A549 (cell line): Measurements from ENCODE around the gene EIF3L. TPM values are rescaled to one million over a fixed set of nuclear protein-coding genes. Genes with fewer than 3 reads are reported as not detected.

Source experiments
- ATAC-seq, 2 experiments: fragments of 200-7000 bp in 1 of 2; fragments of >200 bp in 1 of 2; cut with Nextera tagmentation in 1 of 2; cut with Tn5 transposase in 1 of 2; 3 replicates each; pipeline versions ENCODE4 v1.8.0 to v1.9.1; 2018 to 2020; ENCODE audit warnings: mild to moderate bottlenecking in 1 of 2, moderate library complexity in 1 of 2
- CTCF ChIA-PET: fragments of 300-600 bp; sonication (Branson Sonifier 250); formaldehyde crosslinking; extraction: SDS; loops from one replicate; lab custom pipeline; 2021; ENCODE audit warnings: antibody characterized with exemption, inconsistent platforms; lab: Yijun Ruan, JAX
- POLR2A ChIA-PET: fragments of 350-600 bp; formaldehyde crosslinking; extraction: SDS; loops from one replicate; lab custom pipeline; 2021; ENCODE audit warnings: antibody characterized with exemption, inconsistent platforms; lab: Yijun Ruan, JAX
- DNase-seq, 2 experiments: peaks; one replicate each; pipeline versions ENCODE4 v3.0.0 to v3.0.0-alpha.2; 2011 to 2016; ENCODE audit warnings: low read depth in 1 of 2, low spot score in 1 of 2
- FAIRE-seq: peaks from 2 replicates; lab custom pipeline; 2011; peaks lifted over from hg19 to GRCh38; lab: Jason Lieb, UNC
- H3K27ac ChIP-seq, 2 experiments: fragments of >200 bp; sonication (Bioruptor Twin); formaldehyde crosslinking; 3 replicates each; pipeline ENCODE4 v1.5.1; 2016 to 2017
- H3K4me1 ChIP-seq: fragments of >200 bp; sonication (Bioruptor Twin); formaldehyde crosslinking; 3 replicates; pipeline ENCODE4 v1.6.1; 2016
- H3K4me2 ChIP-seq: fragments of >200 bp; sonication (Bioruptor Twin); formaldehyde crosslinking; 3 replicates; pipeline ENCODE4 v1.6.1; 2016
- H3K4me3 ChIP-seq: fragments of >200 bp; sonication (Bioruptor Twin); formaldehyde crosslinking; 3 replicates; pipeline ENCODE4 v1.5.1; 2016
- H3K9me3 ChIP-seq: fragments of >200 bp; sonication (Bioruptor Twin); formaldehyde crosslinking; 3 replicates; pipeline ENCODE4 v1.6.1; 2016
- CEBPB ChIP-seq, 2 experiments: fragments of >200 bp in 1 of 2; sonication (Bioruptor Twin) in 1 of 2; formaldehyde crosslinking in 1 of 2; IDR thresholded peaks; 2 replicates each; pipeline ENCODE4 v1.6.1; 2012 to 2016
- EHMT2 ChIP-seq: fragments of 200-600 bp; sonication (generic); IDR thresholded peaks from 2 replicates; pipeline ENCODE4 v1.6.1; 2016; ENCODE audit warnings: antibody characterized with exemption, low read depth, mild to moderate bottlenecking, moderate library complexity
- EP300 ChIP-seq, 2 experiments: fragments of >200 bp; sonication (Bioruptor Twin); formaldehyde crosslinking; IDR thresholded peaks; 2 replicates in 1 of 2; 3 replicates in 1 of 2; pipeline ENCODE4 v1.6.1; 2016 to 2017
- FOSB ChIP-seq: fragments of 250-450 bp; sonication (Bioruptor Pico); IDR thresholded peaks from 2 replicates; pipeline ENCODE4 v1.5.0; 2020; ENCODE audit warnings: mild to moderate bottlenecking, moderate library complexity
- FOSL2 ChIP-seq, 2 experiments: fragments of 450-650 bp in 1 of 2; fragments of >200 bp in 1 of 2; sonication (Bioruptor Twin) in 1 of 2; formaldehyde crosslinking; IDR thresholded peaks; 2 replicates each; pipeline versions ENCODE4 v1.5.0 to v1.6.1; 2016 to 2020; ENCODE audit warnings: mild to moderate bottlenecking in 1 of 2, moderate library complexity in 1 of 2
- HDAC2 ChIP-seq: fragments of 200-600 bp; sonication (generic); IDR thresholded peaks from 2 replicates; pipeline ENCODE4 v1.6.1; 2016
- HEYL ChIP-seq: fragments of 250-450 bp; sonication (Bioruptor Pico); IDR thresholded peaks from 2 replicates; pipeline ENCODE4 v1.8.0; 2021; ENCODE audit warnings: mild to moderate bottlenecking, moderate library complexity
- HOXB5 ChIP-seq: fragments of 250-450 bp; sonication (Bioruptor Pico); IDR thresholded peaks from 2 replicates; pipeline ENCODE4 v1.5.0; 2020; ENCODE audit warnings: mild to moderate bottlenecking, moderate library complexity
- KDM5A ChIP-seq: fragments of 200-600 bp; sonication (generic); IDR thresholded peaks from 2 replicates; pipeline ENCODE4 v1.6.1; 2016; ENCODE audit warnings: antibody characterized with exemption, mild to moderate bottlenecking
- NPAS2 ChIP-seq: fragments of 250-450 bp; sonication (Bioruptor Pico); IDR thresholded peaks from 2 replicates; pipeline ENCODE4 v1.8.0; 2022; ENCODE audit warnings: mild to moderate bottlenecking, moderate library complexity, borderline replicate concordance
- PHF8 ChIP-seq: fragments of 200-600 bp; sonication (generic); IDR thresholded peaks from 2 replicates; pipeline ENCODE4 v1.6.1; 2016; ENCODE audit warnings: low read depth, mild to moderate bottlenecking, antibody characterized with exemption, moderate library complexity, borderline replicate concordance
- POLR2AphosphoS2 ChIP-seq: conservative IDR thresholded peaks from 2 replicates; pipeline ENCODE4 v1.6.1; 2012; ENCODE audit warnings: low read length, improper control_type of control experiment, inconsistent platforms
- RARB ChIP-seq: fragments of 250-450 bp; sonication (Bioruptor Pico); IDR thresholded peaks from 2 replicates; pipeline ENCODE4 v1.8.0; 2021; ENCODE audit warnings: mild to moderate bottlenecking, moderate library complexity
- RFX5 ChIP-seq: fragments of 450-650 bp; IDR thresholded peaks from 2 replicates; pipeline ENCODE4 v1.7.1; 2014; ENCODE audit warnings: antibody characterized with exemption, mild to moderate bottlenecking, moderate library complexity
- RNF2 ChIP-seq: fragments of 200-600 bp; sonication (generic); IDR thresholded peaks from 2 replicates; pipeline ENCODE4 v1.6.1; 2016; ENCODE audit warnings: low read depth, mild to moderate bottlenecking, antibody characterized with exemption, moderate library complexity, borderline replicate concordance
- SMC3 ChIP-seq: fragments of >200 bp; sonication (Bioruptor Twin); formaldehyde crosslinking; IDR thresholded peaks from 3 replicates; pipeline ENCODE4 v1.6.1; 2018; ENCODE audit warnings: inconsistent platforms
- SREBF2 ChIP-seq: fragments of 450-650 bp; IDR thresholded peaks from 2 replicates; pipeline ENCODE4 v1.6.1; 2014; ENCODE audit warnings: mild to moderate bottlenecking, moderate library complexity
- ZFP36 ChIP-seq: fragments of 450-650 bp; IDR thresholded peaks from 2 replicates; pipeline ENCODE4 v1.6.1; 2014; ENCODE audit warnings: borderline replicate concordance; ENCODE audit not compliant: partially characterized antibody
- ZSCAN20 ChIP-seq: fragments of 250-450 bp; sonication (Bioruptor Pico); IDR thresholded peaks from 2 replicates; pipeline ENCODE4 v1.8.0; 2022; ENCODE audit warnings: mild to moderate bottlenecking, moderate library complexity
- WGBS: methylation state at CpG from one replicate; pipeline ENCODE4 v1.1.6; 2017; ENCODE audit errors: missing lambda C conversion rate; 5-methylcytosine and 5-hydroxymethylcytosine counted together
- polyA plus RNA-seq, 4 experiments: library from polyadenylated mRNA; depleted of rRNA in 3 of 4; stranded (reverse); fragments of >200 nt; fragmentation: RNase III in 1 of 4; extraction: RNeasy Plus Mini Kit Qiagen cat#74134 plus additional on column Dnase treatment in 1 of 4; gene quantifications; 2 replicates in 3 of 4; 3 replicates in 1 of 4; pipeline ENCODE4 v1.2.3, GENCODE V29; 2011 to 2017
- TF ChIP-seq, protein P1 (sequence below): fragments of 450-650 bp; IDR thresholded peaks from 2 replicates; pipeline ENCODE4 v1.6.1; 2014; ENCODE audit warnings: antibody characterized with exemption
- TF ChIP-seq, protein P2 (sequence below): IDR thresholded peaks from 2 replicates; pipeline ENCODE4 v1.6.1; 2012; ENCODE audit warnings: low read depth, borderline replicate concordance
- TF ChIP-seq, protein P3 (sequence below): fragments of >200 bp; sonication (Bioruptor Twin); formaldehyde crosslinking; IDR thresholded peaks from 3 replicates; pipeline ENCODE4 v1.5.1; 2016
- TF ChIP-seq, protein P4 (sequence below): fragments of 150-350 bp; IDR thresholded peaks from 2 replicates; pipeline ENCODE4 v1.6.1; 2014; ENCODE audit warnings: low read depth, mild to moderate bottlenecking, low read length
- TF ChIP-seq, protein P5 (sequence below): fragments of >200 bp; sonication (Bioruptor Twin); formaldehyde crosslinking; IDR thresholded peaks from 3 replicates; pipeline ENCODE4 v1.6.1; 2016

EIF3L gene
- polyA plus RNA-seq, 2 of the 4 experiments (the other 2 are of a cell fraction), result 218 to 423 TPM

DNA sequence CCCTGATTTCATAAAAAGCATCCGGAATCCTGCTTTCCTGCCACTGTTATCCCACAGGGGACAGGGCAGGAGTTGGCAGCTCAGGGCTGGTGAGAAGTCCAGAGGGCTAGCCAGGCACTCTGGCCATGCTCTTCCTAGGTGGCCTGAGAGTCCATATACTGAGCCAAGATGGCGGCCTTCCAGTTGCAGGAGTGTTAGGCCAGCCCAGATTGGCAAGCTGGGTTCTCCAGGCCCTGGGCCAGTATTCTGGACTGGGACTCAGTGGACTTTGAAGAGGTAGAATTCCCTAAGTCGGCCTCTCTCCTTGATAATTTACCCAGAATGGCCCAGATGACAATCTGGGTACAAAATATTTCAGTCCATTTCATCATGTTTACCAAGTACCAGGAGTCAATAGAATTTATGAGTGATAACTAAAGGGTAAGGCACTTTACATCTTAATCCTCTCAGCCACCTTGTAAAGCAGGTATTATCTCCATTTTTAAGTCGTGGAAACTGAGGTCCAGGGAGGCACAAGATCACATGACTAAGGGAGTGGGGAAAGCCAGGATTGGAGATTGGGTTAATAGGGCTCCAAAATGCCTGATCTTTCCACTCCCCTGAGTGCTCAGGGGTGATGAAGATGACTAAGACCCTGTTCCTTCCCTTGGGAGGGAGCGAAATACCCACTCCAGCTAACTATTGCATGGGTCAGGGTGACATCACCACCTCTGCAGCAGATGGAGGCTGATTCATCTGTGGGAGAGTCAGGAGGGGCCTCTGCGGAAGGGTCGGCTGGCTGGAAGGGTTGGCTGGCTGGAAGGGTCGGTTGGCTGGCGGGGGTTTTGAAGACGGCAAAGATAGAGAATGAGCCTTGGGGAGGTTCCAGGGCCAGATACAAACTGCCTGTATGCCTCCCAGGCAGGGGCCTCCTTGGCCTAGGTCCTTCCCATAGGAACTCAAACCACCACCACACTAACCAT is 55.6 kb downstream of the EIF3L start:
- Histone ChIP-seq H3K4me3 (peak overlapping the region; percentile 95), H3K9me3 (no peaks in the 10 kb centered on the region), H3K4me2 (peak overlapping the region; percentile 98), H3K27ac (peak overlapping the region; percentile 99), H3K4me1 (peaks cover 28% of the 10 kb centered on the region)
- ATAC-seq, result peak; percentile 79 to 84
- no peak for FAIRE-seq
- peak; percentile 81 to 84 for DNase-seq
- WGBS, result 53% methylated on average over 8 of the region's 10 CpGs
- CTCF ChIA-PET, result interaction anchor here (0.7 to 2.9 kb wide), 14 partner anchors 12 to 87 kb away, joined by 3 to 20 read pairs (median 6); partner anchors contain the start of genes C22orf23 and POLR2F
- POLR2A ChIA-PET, result interaction anchor here (0.6 to 1.6 kb wide), 6 partner anchors 8 to 297 kb away, joined by 3 to 7 read pairs (median 5); partner anchors contain the start of genes C22orf23 and POLR2F
- TF ChIP-seq EP300 (IDR thresholded peaks at IDR 0.05) (peak in 1 of 2 experiments; percentile 12; a peak in 1 of 5 replicates), CEBPB (IDR thresholded peaks at IDR 0.05) (peak in 1 of 2 experiments; percentile 39; a peak in 2 of 4 replicates), FOSL2 (IDR thresholded peaks at IDR 0.05) (0 out of 2 replicates have a peak, but pooled peaks have one; percentile 43), FOSL2 (CRISPR knock-in tag; IDR thresholded peaks at IDR 0.05) (peak; percentile 85)
- TF ChIP-seq, protein P1, sequence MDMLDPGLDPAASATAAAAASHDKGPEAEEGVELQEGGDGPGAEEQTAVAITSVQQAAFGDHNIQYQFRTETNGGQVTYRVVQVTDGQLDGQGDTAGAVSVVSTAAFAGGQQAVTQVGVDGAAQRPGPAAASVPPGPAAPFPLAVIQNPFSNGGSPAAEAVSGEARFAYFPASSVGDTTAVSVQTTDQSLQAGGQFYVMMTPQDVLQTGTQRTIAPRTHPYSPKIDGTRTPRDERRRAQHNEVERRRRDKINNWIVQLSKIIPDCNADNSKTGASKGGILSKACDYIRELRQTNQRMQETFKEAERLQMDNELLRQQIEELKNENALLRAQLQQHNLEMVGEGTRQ, result peak; percentile 27; the same call in 1 of the 2 replicates
- TF ChIP-seq, protein P2, sequence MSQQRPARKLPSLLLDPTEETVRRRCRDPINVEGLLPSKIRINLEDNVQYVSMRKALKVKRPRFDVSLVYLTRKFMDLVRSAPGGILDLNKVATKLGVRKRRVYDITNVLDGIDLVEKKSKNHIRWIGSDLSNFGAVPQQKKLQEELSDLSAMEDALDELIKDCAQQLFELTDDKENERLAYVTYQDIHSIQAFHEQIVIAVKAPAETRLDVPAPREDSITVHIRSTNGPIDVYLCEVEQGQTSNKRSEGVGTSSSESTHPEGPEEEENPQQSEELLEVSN, result no peak
- TF ChIP-seq, protein P3, sequence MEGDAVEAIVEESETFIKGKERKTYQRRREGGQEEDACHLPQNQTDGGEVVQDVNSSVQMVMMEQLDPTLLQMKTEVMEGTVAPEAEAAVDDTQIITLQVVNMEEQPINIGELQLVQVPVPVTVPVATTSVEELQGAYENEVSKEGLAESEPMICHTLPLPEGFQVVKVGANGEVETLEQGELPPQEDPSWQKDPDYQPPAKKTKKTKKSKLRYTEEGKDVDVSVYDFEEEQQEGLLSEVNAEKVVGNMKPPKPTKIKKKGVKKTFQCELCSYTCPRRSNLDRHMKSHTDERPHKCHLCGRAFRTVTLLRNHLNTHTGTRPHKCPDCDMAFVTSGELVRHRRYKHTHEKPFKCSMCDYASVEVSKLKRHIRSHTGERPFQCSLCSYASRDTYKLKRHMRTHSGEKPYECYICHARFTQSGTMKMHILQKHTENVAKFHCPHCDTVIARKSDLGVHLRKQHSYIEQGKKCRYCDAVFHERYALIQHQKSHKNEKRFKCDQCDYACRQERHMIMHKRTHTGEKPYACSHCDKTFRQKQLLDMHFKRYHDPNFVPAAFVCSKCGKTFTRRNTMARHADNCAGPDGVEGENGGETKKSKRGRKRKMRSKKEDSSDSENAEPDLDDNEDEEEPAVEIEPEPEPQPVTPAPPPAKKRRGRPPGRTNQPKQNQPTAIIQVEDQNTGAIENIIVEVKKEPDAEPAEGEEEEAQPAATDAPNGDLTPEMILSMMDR, result no peak

DNA sequence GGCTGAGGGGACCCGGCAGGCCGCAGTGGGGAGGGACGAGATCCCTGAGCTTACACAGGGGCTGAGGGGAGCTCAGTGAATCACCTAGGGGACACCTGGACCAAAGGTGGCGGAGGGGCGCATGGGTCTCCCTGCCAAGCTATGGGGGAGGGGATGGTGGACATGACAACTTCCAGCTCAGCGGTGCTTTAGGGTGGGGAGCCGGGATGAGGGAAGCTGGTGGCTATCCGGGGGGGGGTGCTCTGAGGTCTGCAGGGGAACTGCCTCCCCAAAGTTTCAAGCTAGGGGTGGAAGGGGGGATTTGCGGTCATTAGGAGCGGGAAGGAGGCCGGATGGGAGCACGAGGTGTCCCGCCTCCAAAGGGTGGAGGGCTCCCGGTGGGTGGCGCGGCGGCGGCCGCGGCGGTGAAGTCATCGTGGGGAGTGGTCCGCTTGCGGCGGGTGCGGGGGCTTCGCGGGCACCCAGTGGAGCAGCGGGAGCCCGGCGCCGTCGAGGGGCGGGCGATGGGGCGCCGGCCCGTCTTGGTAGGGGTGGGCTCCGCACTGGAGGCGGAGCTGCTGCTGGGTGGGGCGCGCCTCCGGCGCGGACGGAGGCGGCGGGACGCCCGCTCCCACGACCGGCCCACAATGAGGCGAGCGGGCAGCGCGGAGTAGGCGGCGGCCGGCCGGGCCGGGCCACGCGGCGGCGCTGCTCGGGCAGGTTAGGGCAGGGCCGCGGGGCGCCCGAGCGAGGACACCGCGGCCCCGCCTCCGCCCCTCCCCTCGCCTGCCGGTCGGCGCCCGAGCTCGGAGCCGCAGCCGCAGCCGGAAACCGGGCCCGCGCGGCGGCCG is 56.5 kb downstream of the EIF3L start, which contains the start of gene MICALL1:
Gene MICALL1 (plus strand): TSS at position 764 of the 830 bp plus-strand sequence. CDS start 126 bp downstream, outside the sequence.
- no peak for FAIRE-seq
- ChIA-PET CTCF (interaction anchor here (0.6 to 2.9 kb wide), 18 partner anchors 8 to 298 kb away, joined by 3 to 20 read pairs (median 4); partner anchors contain the start of genes C22orf23 and POLR2F), POLR2A (interaction anchor here (0.6 to 1.6 kb wide), 9 partner anchors 9 to 298 kb away, joined by 3 to 9 read pairs (median 5); partner anchors contain the start of genes C22orf23 and POLR2F)
- H3K9me3 ChIP-seq, result no peaks in the 10 kb centered on the region
- DNase-seq, result peak; percentile 51 to 64
- peak within 1 kb of the TSS; percentile 98 for H3K4me2 ChIP-seq
- peaks cover 28% of the 10 kb centered on the region for H3K4me1 ChIP-seq
- peak within 1 kb of the TSS; percentile 95 for H3K4me3 ChIP-seq
- ATAC-seq, result peak; percentile 79 to 84
- 0% methylated on average over 5 of the region's 90 CpGs for WGBS
- peak within 1 kb of the TSS; percentile 99 for H3K27ac ChIP-seq
- TF ChIP-seq POLR2AphosphoS2 (no peak), NPAS2 (CRISPR knock-in tag) (no peak), FOSB (CRISPR knock-in tag) (no peak), RNF2 (no peak), EHMT2 (no peak), HOXB5 (CRISPR knock-in tag) (peak; percentile 36; the same call in 1 of the 2 replicates), RARB (CRISPR knock-in tag) (no peak), KDM5A (no peak), HDAC2 (no peak), ZFP36 (no peak), FOSL2 (IDR thresholded peaks at IDR 0.05) (no peak), FOSL2 (CRISPR knock-in tag; IDR thresholded peaks at IDR 0.05) (no peak), RFX5 (no peak), SMC3 (peak; percentile 37; the same call in 2 of the 3 replicates), SREBF2 (no peak), ZSCAN20 (CRISPR knock-in tag) (no peak), HEYL (CRISPR knock-in tag) (no peak), PHF8 (peak; percentile 54; the same call in 1 of the 2 replicates)
- TF ChIP-seq, protein P2, result no peak; the same call in 1 of the 2 replicates
- TF ChIP-seq, protein P4, sequence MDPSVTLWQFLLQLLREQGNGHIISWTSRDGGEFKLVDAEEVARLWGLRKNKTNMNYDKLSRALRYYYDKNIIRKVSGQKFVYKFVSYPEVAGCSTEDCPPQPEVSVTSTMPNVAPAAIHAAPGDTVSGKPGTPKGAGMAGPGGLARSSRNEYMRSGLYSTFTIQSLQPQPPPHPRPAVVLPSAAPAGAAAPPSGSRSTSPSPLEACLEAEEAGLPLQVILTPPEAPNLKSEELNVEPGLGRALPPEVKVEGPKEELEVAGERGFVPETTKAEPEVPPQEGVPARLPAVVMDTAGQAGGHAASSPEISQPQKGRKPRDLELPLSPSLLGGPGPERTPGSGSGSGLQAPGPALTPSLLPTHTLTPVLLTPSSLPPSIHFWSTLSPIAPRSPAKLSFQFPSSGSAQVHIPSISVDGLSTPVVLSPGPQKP, result no peak
- TF ChIP-seq, protein P5, sequence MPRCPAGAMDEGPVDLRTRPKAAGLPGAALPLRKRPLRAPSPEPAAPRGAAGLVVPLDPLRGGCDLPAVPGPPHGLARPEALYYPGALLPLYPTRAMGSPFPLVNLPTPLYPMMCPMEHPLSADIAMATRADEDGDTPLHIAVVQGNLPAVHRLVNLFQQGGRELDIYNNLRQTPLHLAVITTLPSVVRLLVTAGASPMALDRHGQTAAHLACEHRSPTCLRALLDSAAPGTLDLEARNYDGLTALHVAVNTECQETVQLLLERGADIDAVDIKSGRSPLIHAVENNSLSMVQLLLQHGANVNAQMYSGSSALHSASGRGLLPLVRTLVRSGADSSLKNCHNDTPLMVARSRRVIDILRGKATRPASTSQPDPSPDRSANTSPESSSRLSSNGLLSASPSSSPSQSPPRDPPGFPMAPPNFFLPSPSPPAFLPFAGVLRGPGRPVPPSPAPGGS, result no peak; the same call in 2 of the 3 replicates
